BE2C (cell line): ENCODE results near the gene ERG. TPM values are rescaled to one million over a fixed set of nuclear protein-coding genes. Genes with fewer than 3 reads are reported as not detected.

ENCODE experiments used
- DNase-seq: peaks from one replicate; pipeline ENCODE4 v3.0.0-alpha.2; 2020
- H3K27me3 ChIP-seq: fragments of 250-450 bp; sonication (Bioruptor Pico); 2 replicates; pipeline ENCODE4 v1.5.1; 2020; ENCODE audit warnings: mild to moderate bottlenecking
- H3K36me3 ChIP-seq: fragments of 250-450 bp; sonication (Bioruptor Pico); 2 replicates; pipeline ENCODE4 v1.5.1; 2020; ENCODE audit warnings: mild to moderate bottlenecking
- H3K4me1 ChIP-seq: fragments of 250-450 bp; sonication (Bioruptor Pico); 2 replicates; pipeline ENCODE4 v1.5.1; 2020
- H3K4me3 ChIP-seq: 2 replicates; pipeline ENCODE4 v1.5.1; 2011; ENCODE audit warnings: low read depth, low read length
- H3K9me3 ChIP-seq: fragments of 250-450 bp; sonication (Bioruptor Pico); 2 replicates; pipeline ENCODE4 v1.5.1; 2020
- CTCF ChIP-seq: IDR thresholded peaks from 2 replicates; pipeline ENCODE4 v1.5.1; 2012; ENCODE audit warnings: mild to moderate bottlenecking, low read depth, low read length
- polyA plus RNA-seq: library from polyadenylated mRNA; unstranded; fragments of >200 nt; gene quantifications from one replicate; pipeline ENCODE4 v1.2.1, GENCODE V29; 2012; ENCODE audit warnings: low read depth, missing spikeins; ENCODE audit not compliant: insufficient read length, insufficient read depth

The ERG gene
- 1.3 TPM for polyA plus RNA-seq

GRCh38 chr21:38498057-38498833, at the start of gene ERG:
Gene ERG (minus strand): TSS chr21:38498477. CDS start chr21:38498380, 97 bp downstream.
- no peak for TF ChIP-seq CTCF
- H3K4me1 ChIP-seq: no peaks in the 10 kb centered on the region
- no peak for DNase-seq
- H3K27me3 ChIP-seq: no peaks in the 10 kb centered on the region
- H3K9me3 ChIP-seq: no peaks in the 10 kb centered on the region
- no peaks in the 10 kb centered on the region for H3K36me3 ChIP-seq
- no peak within 1 kb of the TSS for H3K4me3 ChIP-seq

- Histone ChIP-seq H3K36me3 (no peaks in the 10 kb centered on the region), H3K9me3 (no peaks in the 10 kb centered on the region), H3K4me3 (no peak overlapping the region), H3K27me3 (no peaks in the 10 kb centered on the region), H3K4me1 (no peaks in the 10 kb centered on the region)
- TF ChIP-seq CTCF: no peak
- DNase-seq: no peak
These were observed 46.4 kb upstream of the ERG start for GRCh38 chr21:38544661-38545060.

GRCh38 chr21:38542263-38542662, 44.0 kb upstream of the ERG start:
- TF ChIP-seq CTCF: no peak
- DNase-seq: no peak
- H3K9me3 ChIP-seq: no peaks in the 10 kb centered on the region
- no peaks in the 10 kb centered on the region for H3K4me1 ChIP-seq
- no peak overlapping the region for H3K4me3 ChIP-seq
- no peaks in the 10 kb centered on the region for H3K27me3 ChIP-seq
- no peaks in the 10 kb centered on the region for H3K36me3 ChIP-seq

- H3K27me3 ChIP-seq: no peaks in the 10 kb centered on the region
- no peak overlapping the region for H3K4me3 ChIP-seq
- DNase-seq: no peak
- no peaks in the 10 kb centered on the region for H3K9me3 ChIP-seq
- no peaks in the 10 kb centered on the region for H3K36me3 ChIP-seq
- no peak for TF ChIP-seq CTCF
- no peaks in the 10 kb centered on the region for H3K4me1 ChIP-seq
These were observed 40.1 kb upstream of the ERG start for GRCh38 chr21:38538353-38538752.

GRCh38 chr21:38534591-38534990, 36.3 kb upstream of the ERG start:
- no peak overlapping the region for H3K4me3 ChIP-seq
- H3K9me3 ChIP-seq: no peaks in the 10 kb centered on the region
- TF ChIP-seq CTCF: no peak
- no peaks in the 10 kb centered on the region for H3K36me3 ChIP-seq
- DNase-seq: no peak
- H3K27me3 ChIP-seq: no peaks in the 10 kb centered on the region
- H3K4me1 ChIP-seq: no peaks in the 10 kb centered on the region

GRCh38 chr21:38533887-38534286, 35.6 kb upstream of the ERG start:
- DNase-seq: no peak
- no peaks in the 10 kb centered on the region for H3K27me3 ChIP-seq
- no peaks in the 10 kb centered on the region for H3K4me1 ChIP-seq
- no peak for TF ChIP-seq CTCF
- no peak overlapping the region for H3K4me3 ChIP-seq
- H3K36me3 ChIP-seq: no peaks in the 10 kb centered on the region
- H3K9me3 ChIP-seq: no peaks in the 10 kb centered on the region
